ENCODE measurements around the gene MCM10.
A peak's percentile ranks its signal among the peaks of the same experiment; 100 is the strongest.
"Not testable (repeated sequence)": the region's sequence is repeated elsewhere in the genome, so short reads cannot be mapped to it uniquely, and the experiment has no call there.

Gene MCM10

DNA sequence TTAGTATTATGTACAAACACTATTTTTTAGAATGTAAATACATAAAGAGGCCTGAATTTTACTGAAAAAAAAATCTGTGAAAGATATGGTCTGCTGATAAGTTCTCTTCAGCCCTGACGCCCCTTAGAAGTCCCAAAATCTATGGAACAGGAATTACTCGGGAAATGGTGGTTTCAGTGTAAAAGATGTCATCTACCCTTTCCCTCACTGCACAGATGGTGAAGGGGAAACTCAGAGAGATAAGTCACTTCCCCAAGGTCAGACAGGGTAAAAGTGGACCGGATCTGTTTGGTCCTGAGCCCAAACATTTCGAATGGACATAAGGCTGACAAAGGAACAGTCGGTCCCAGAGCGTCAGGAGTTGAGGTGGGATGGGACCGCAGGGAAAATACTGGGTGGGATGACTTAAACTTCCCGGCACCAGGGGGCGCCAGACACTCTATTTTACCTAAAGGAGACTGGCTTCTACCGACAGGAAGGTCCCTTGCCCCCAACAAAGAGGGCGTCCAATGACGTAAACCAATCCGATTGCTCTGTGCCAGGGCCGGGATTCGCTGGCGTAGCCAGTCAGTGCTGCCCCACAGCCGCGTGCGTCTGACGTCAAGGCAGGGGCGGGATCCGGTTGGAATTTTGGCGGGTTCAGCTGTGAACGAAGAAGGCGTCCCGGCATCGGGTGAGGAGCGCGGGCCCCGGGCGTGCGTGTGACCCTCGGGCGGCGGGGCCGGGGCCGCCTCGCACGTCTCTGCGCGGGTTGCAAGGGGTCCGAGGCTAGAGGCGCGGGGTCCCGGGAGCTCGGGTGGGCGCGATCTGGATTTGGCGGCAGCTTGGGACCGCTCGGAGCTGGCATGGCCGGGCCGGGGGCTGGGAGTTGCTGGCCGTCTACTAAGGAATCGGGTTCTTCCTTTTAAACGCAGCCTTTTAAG, at the start of gene MCM10:
TSS of gene MCM10 (plus strand) at position 625 of the 923 bp plus-strand sequence. CDS start 2,645 bp downstream, outside the sequence.
- peak; percentile 99 for DNase-seq (ENCODE audit: low read depth)

DNA sequence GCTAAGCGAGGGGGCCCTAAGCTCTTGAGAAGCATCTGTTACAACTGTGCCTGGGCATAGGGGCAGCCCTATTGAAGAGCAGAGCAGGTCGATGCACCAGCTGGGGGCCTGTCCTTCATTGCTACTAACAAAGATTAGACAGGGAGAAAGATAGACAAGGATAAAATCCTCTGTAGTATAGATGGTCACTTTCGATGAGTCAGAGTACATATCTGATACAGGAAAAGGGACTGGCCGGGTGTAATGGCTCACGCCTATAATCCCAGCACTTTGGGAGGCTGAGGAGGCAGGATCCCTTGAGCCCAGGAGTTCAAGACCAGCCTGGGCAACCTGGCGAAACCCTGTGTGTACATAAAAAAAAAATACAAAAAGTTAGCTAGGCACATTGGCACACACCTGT, 47.8 kb upstream of the MCM10 start:
- DNase-seq (ENCODE audit: low read depth): no peak

GRCh38 chr10:13115832-13116803, 45.2 kb upstream of the MCM10 start:
- no peak for DNase-seq (ENCODE audit: low read depth)

- DNase-seq (ENCODE audit: low read depth): no peak
These were observed 43.2 kb upstream of the MCM10 start for GRCh38 chr10:13117841-13118783.

- DNase-seq (ENCODE audit: low read depth): no peak
These were observed 42.5 kb upstream of the MCM10 start for GRCh38 chr10:13118784-13119410.

DNA sequence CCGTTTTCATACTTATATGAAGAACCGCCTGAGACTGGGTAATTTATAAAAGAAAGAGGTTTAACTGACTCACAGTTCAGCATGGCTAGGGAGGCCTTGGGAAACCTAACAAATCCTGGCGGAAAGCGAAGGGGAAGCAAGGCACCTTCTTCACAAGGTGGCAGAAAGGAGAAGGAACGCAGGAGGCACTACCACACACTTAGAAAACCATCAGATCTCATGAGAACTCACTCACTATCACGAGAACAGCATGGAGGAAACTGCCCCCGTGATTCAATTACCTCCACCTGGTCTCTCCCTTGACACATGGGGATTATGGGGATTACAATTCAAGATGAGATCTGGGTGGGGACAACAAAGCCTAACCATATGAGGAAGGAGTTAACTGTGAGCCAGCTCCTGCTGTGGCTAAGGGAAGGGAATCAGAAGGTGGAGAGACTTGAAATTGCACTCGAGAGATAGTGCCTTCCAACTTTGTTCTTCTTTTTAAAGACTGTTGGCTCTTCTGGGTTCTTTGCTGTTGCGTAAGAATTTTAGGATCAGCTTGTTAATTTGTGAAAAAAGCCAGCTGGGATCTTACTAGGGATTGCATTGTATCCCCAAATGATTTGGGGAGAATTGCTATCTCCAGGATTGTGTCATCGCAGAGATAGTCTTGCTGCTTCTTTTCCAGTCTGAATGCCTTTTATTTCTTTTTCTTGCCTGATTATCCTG, 40.4 kb upstream of the MCM10 start:
- peak; percentile 22 for DNase-seq (ENCODE audit: low read depth)

GRCh38 chr10:13121500-13121854, 39.9 kb upstream of the MCM10 start:
- no peak for DNase-seq (ENCODE audit: low read depth)

GRCh38 chr10:13136651-13137050, 24.7 kb upstream of the MCM10 start:
- DNase-seq (ENCODE audit: low read depth): no peak

GRCh38 chr10:13139150-13139549, 22.2 kb upstream of the MCM10 start:
- DNase-seq (ENCODE audit: low read depth): no peak

- DNase-seq (ENCODE audit: low read depth): no peak
These were observed 21.7 kb upstream of the MCM10 start for GRCh38 chr10:13139676-13140075.

- no peak for DNase-seq (ENCODE audit: low read depth)
These were observed 20.6 kb upstream of the MCM10 start for GRCh38 chr10:13140627-13141190.

- DNase-seq (ENCODE audit: low read depth): no peak
These were observed 17.6 kb upstream of the MCM10 start for GRCh38 chr10:13143766-13144165.

DNA sequence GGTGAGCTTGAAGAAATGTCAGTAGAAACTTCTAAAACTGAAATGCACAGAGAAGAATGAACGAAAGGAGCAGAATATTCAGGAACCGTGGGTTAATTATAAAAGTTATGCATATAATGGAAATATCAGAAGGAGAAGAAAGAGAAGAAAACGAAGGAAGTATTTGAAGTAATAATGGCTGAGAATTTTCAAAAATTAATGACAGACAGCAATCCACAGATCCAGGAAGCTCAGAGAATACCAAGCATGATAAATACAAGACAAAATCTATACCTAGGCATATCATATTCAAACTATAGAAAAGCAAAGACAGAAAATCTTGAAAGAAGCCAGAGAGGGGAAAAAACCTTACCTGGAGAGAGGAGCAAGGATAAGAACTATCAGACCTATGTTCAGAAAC, 16.5 kb upstream of the MCM10 start:
- no peak for DNase-seq (ENCODE audit: low read depth)

DNA sequence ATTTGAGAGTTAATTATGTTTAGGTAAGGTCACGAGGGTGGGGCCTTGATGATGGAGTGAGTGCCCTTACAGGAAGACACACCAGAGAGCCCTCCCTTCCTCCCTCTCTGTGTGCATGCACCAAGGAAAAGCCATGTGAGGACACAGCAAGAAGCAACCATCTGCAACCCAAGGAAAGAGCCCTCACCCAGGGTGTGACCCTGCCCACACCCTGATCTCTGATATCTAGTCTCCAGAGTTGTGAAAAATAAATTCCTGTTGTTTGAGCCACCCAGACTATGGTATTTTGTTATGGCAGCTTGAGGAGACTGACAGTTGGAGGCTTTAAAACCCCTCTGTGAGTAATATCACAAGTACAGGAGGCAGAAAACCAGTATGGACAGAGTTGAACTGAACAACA, 15.0 kb upstream of the MCM10 start:
- no peak for DNase-seq (ENCODE audit: low read depth)

DNA sequence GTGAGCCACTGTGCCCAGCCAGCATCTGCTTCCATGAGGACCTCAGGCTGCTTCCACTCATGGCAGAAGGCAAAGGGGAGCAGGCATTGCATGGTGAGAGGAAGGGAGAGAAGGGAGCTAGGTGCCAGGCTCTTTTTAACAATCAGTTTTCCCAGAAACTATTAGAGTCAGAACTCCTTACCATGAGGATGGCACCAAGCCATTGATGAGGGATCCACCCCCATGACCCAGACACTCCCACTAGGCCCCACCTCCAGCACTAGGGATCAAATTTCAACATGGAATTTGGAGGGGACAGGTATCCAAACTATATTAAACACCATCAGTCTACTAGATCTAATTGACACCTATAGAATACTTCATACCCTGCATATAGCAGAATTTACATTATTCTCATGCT, 14.2 kb upstream of the MCM10 start:
- DNase-seq (ENCODE audit: low read depth): no peak

GRCh38 chr10:13152296-13152695, 9.1 kb upstream of the MCM10 start:
- no peak for DNase-seq (ENCODE audit: low read depth)

- not testable (repeated sequence) for DNase-seq (ENCODE audit: low read depth)
These were observed 5.5 kb upstream of the MCM10 start for GRCh38 chr10:13155860-13156259.

GRCh38 chr10:13158401-13158800, 3.0 kb upstream of the MCM10 start:
- DNase-seq (ENCODE audit: low read depth): no peak

DNA sequence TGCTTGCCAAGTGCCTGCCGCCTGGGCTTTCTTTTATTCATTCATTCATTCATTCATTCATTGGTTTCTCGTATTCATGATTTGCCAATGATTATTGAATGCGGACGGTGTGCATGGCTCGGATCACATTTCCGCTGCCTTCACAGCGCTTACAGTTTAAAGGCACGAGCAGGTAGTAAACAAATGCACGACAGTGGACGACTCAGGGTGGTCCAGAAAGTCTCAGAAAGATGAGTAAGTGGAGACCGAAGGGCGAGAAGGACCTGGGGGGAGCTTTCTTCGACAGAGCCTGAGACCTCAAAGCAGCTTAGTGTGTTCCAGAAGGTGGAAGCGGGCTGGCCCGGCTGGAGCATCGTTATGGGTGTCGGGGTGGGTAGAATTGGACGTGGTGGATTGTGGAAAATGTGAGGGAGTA, 506 bp downstream of the MCM10 start:
- peak; percentile 6 for DNase-seq (ENCODE audit: low read depth)

DNA sequence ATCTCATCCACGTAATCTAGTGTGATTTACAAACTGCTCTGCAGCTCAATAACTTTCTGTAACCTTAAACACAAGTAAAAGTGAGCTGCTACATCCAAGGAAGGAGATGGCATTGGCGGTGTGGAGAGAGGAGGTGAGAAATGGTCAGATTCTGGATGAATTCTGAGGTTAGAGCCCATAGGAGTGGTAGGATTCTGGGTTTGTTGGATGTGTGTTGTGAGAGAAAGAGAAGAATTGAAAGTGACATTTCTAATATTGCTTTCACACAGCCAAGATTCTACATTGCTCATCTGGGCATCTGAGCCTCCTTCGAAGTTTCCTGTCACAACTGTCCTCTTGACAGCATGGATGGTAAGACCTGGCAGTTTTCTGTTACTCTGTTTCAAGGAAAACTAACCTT, 2.5 kb downstream of the MCM10 start:
- DNase-seq (ENCODE audit: low read depth): no peak
